Adrenal gland (tissue), 12 donors: Measurements from ENCODE around the gene RIMBP2. TPM values are rescaled to one million over a fixed set of nuclear protein-coding genes. Genes with fewer than 3 reads are reported as not detected.

Experiments used
- DNase-seq, 7 donors: peaks; one replicate each; pipeline ENCODE4 v3.0.0-alpha.2; 2019 to 2020
- H3K27ac ChIP-seq, 5 donors: fragments of 200-600 bp; sonication (generic) in 4 of 5; 1 replicate in 3 of 5; 2 replicates in 2 of 5; pipeline versions ENCODE4 v1.5.1 to v1.8.0; 2016 to 2020; ENCODE audit warnings: mild to moderate bottlenecking in 1 of 5
- H3K27me3 ChIP-seq: fragments of 200-600 bp; 2 replicates; pipeline ENCODE4 v1.8.0; 2021
- H3K36me3 ChIP-seq, 2 donors: fragments of 200-600 bp; replicated peaks in 1 of 2; 1 replicate in 1 of 2; 2 replicates in 1 of 2; pipeline versions ENCODE4 v1.5.1 to v1.8.0; 2018 to 2022
- H3K4me1 ChIP-seq, 2 donors: fragments of 200-600 bp; replicated peaks in 1 of 2; 1 replicate in 1 of 2; 2 replicates in 1 of 2; pipeline versions ENCODE4 v1.5.1 to v1.8.0; 2018 to 2021
- H3K4me3 ChIP-seq, 4 donors: fragments of 200-600 bp; sonication (generic) in 3 of 4; one replicate each; pipeline ENCODE4 v1.5.1; 2016 to 2018
- H3K9me3 ChIP-seq, 3 donors: fragments of 200-600 bp; sonication (generic) in 1 of 3; replicated peaks in 1 of 3; 1 replicate in 2 of 3; 2 replicates in 1 of 3; pipeline versions ENCODE4 v1.5.1 to v1.8.0; 2016 to 2021
- POLR2A ChIP-seq, 2 donors: fragments of 450-650 bp; IDR thresholded peaks; one replicate each; pipeline ENCODE4 v1.6.1; 2017; ENCODE audit warnings: antibody characterized with exemption in 2 of 2, mild to moderate bottlenecking in 2 of 2, moderate library complexity in 1 of 2
- WGBS, 4 donors: extraction: QIAGEN DNeasy Blood & Tissue Kit in 2 of 4; methylation state at CpG; one replicate each; pipeline versions ENCODE4 v1.1.5 to v1.1.7; 2013 to 2017; 5-methylcytosine and 5-hydroxymethylcytosine counted together
- intact Hi-C, 2 donors: fragments of 100-400 bp; cut with DNase I; formaldehyde crosslinking; loops; one replicate each; pipeline versions ENCODE4 v1.14.1 to v1.15.0; 2022 to 2023
- polyA plus RNA-seq, 3 donors: library from polyadenylated mRNA; stranded (reverse); fragments of 200-250 nt in 2 of 3; fragments of 350-450 nt in 1 of 3; fragmentation: Illumina TruSeq in 1 of 3; extraction: RNeasy Lipid Tissue Mini Kit (QIAGEN cat#74804) in 1 of 3; gene quantifications; one replicate each; pipeline ENCODE4 v1.2.3, GENCODE V29; 2013 to 2014
- total RNA-seq, 9 donors: library from RNA; depleted of rRNA in 4 of 9; stranded (reverse); fragments of >200 nt in 4 of 9; fragments of 120-200 nt in 1 of 9; fragmentation: NEBNext Ultra II Directional in 1 of 9; extraction: Animal tissue kit (Norgen Biotek cat#: 25700) in 1 of 9; gene quantifications; one replicate each; pipeline versions ENCODE4 v1.1.0 to v1.2.4, GENCODE V29; 2013 to 2023
- TF ChIP-seq, protein P1 (sequence below), 6 experiments: fragments of 450-650 bp in 4 of 6; fragments of 200-600 bp in 2 of 6; sonication (generic) in 1 of 6; IDR thresholded peaks; 1 replicate in 5 of 6; 2 replicates in 1 of 6; pipeline versions ENCODE4 v1.5.1 to v1.8.0; 2016 to 2021; ENCODE audit warnings: antibody characterized with exemption in 6 of 6, mild to moderate bottlenecking in 2 of 6, moderate library complexity in 1 of 6
- donor health status: healthy with polysubstance abuse.
- donor health status: Bipolar disorder and iron deficiency.
- donor health status: DM: yes; HTN: yes; CAD: no.
- donor health status: DM: no; HTN: no; CAD: no.
- donor health status: DM: no; HTN: no; CAD: no.
- donor health status: DM: yes; HTN: yes; CAD: no.

Gene RIMBP2
- total and polyA plus RNA-seq, 12 donors: 0.18 to 23.9 (median 6.3) TPM; not detected in 2

DNA sequence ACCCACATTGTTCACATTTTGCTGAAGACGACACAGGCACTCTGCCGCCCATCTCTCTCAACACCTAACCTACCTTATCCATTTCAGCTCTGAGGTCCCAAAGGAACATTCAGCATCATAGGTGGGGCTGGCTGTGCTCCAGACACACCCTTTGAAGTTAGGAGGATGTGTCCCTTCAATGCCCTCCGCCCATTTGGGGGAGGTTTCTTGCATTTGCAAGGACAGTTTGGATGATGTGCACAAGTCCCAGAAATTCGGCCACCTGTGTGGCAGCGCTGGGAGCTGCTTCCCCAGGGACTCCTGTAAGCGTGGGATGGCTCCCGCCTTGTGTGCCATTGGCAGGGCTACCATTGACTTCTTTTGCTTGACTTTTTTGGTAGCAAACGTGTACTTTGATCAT is 113.8 kb downstream of the RIMBP2 start:
- Histone ChIP-seq H3K4me1 (no peaks in the 10 kb centered on the region), H3K27me3 (no peaks in the 10 kb centered on the region), H3K36me3 (no peaks in the 10 kb centered on the region), H3K27ac (no peak overlapping the region), H3K9me3 (no peaks in the 10 kb centered on the region), H3K4me3 (no peak overlapping the region)
- intact Hi-C loops: no loop called here
- DNase-seq: no peak
- no peak for TF ChIP-seq POLR2A (IDR thresholded peaks at IDR 0.05)
- TF ChIP-seq, protein P1, sequence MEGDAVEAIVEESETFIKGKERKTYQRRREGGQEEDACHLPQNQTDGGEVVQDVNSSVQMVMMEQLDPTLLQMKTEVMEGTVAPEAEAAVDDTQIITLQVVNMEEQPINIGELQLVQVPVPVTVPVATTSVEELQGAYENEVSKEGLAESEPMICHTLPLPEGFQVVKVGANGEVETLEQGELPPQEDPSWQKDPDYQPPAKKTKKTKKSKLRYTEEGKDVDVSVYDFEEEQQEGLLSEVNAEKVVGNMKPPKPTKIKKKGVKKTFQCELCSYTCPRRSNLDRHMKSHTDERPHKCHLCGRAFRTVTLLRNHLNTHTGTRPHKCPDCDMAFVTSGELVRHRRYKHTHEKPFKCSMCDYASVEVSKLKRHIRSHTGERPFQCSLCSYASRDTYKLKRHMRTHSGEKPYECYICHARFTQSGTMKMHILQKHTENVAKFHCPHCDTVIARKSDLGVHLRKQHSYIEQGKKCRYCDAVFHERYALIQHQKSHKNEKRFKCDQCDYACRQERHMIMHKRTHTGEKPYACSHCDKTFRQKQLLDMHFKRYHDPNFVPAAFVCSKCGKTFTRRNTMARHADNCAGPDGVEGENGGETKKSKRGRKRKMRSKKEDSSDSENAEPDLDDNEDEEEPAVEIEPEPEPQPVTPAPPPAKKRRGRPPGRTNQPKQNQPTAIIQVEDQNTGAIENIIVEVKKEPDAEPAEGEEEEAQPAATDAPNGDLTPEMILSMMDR (IDR thresholded peaks at IDR 0.05): no peak
- WGBS, 4 donors: 76 to 88% (median 86%) methylated on average over 7 to 8 of the region's 8 CpGs

DNA sequence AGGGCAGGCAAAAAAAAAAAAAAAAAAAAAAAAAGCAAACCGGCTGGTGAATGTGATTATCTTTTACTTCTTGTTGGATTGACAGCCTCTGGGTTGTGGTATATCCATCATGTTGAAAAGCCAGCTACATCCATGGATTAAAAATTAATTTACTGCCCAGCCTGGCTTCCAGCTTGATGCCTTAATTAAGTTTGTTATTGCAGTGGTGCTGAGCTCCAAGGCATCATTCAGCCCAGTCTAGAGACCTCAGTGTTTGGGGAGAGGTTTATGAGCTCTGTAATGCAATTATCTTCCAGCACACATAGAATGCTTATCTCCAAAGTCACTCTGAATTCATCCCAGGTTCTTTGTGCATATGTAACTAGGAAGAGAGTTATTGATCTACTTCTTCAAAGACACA is 114.8 kb downstream of the RIMBP2 start:
- H3K4me3 ChIP-seq: no peak overlapping the region
- H3K36me3 ChIP-seq: no peaks in the 10 kb centered on the region
- 50 to 67% (median 60%) methylated on average over 1 of the region's 1 CpG for WGBS, 4 donors
- peak overlapping the region in 1 of 5 donors; percentile 12 for H3K27ac ChIP-seq
- no peak for TF ChIP-seq POLR2A (IDR thresholded peaks at IDR 0.05)
- TF ChIP-seq, protein P1 (IDR thresholded peaks at IDR 0.05): no peak
- intact Hi-C loops: no loop called here
- no peaks in the 10 kb centered on the region for H3K9me3 ChIP-seq
- DNase-seq: no peak
- no peaks in the 10 kb centered on the region for H3K4me1 ChIP-seq
- no peaks in the 10 kb centered on the region for H3K27me3 ChIP-seq

DNA sequence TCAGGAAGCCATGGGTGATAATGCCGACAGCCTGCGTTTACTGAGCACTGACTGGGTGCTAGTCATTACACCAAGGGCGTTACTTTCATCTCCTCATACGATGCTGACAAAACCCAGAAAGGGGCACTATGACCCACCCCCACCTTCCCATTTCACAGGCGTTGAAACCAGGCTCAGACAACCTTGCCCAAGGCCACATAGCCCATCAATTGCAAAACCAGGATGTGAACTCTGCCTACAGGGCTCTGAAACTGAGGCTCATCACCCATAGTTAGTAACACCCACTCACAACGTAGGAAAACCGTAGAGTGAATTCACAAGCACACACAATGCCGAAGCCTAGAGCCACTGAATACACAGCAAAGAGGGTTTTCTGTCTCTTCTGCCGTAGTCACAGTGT is 119.9 kb downstream of the RIMBP2 start:
- intact Hi-C loops: no loop called here
- Histone ChIP-seq H3K4me1 (no peaks in the 10 kb centered on the region), H3K27ac (no peak overlapping the region), H3K27me3 (no peaks in the 10 kb centered on the region), H3K36me3 (no peaks in the 10 kb centered on the region), H3K4me3 (no peak overlapping the region), H3K9me3 (no peaks in the 10 kb centered on the region)
- no peak for DNase-seq
- 44 to 56% (median 51%) methylated on average over 7 to 9 of the region's 9 CpGs for WGBS, 4 donors
- no peak for TF ChIP-seq POLR2A (IDR thresholded peaks at IDR 0.05)
- TF ChIP-seq, protein P1 (IDR thresholded peaks at IDR 0.05): no peak

DNA sequence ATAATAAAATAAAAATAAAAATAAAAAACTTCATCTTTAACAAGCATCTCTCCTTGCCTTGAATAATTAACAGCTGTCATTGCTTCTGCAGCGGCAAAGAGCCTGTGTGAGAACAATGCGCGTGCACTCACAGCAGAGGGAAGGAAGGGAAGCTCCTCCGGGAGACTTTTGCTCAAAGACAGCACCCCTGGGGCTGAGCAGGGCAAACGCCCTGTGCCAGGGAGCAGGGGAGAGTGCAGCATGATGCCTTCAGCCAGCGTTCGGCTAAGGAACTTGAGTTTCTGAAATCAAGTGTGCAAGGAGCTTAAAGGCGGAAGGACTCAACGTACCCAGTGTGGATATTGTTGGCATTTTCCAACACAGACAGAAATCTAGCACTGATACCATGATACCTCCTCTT is 120.5 kb downstream of the RIMBP2 start:
- no peaks in the 10 kb centered on the region for H3K9me3 ChIP-seq
- no peak overlapping the region for H3K27ac ChIP-seq
- H3K4me3 ChIP-seq: no peak overlapping the region
- H3K4me1 ChIP-seq: no peaks in the 10 kb centered on the region
- no peak for TF ChIP-seq POLR2A (IDR thresholded peaks at IDR 0.05)
- TF ChIP-seq, protein P1 (IDR thresholded peaks at IDR 0.05): no peak
- 71 to 85% (median 79%) methylated on average over 9 of the region's 9 CpGs for WGBS, 4 donors
- intact Hi-C loops: no loop called here
- H3K36me3 ChIP-seq: no peaks in the 10 kb centered on the region
- no peaks in the 10 kb centered on the region for H3K27me3 ChIP-seq
- no peak for DNase-seq
